HepG2 (cell line): ENCODE results near the gene TMEM9B. TPM values are rescaled to one million over a fixed set of nuclear protein-coding genes. Genes with fewer than 3 reads are reported as not detected.

ENCODE experiments used
- BRD4 ChIP-seq: sonication (generic); formaldehyde crosslinking; IDR thresholded peaks from 2 replicates; pipeline ENCODE4 v1.4.0; 2020; ENCODE audit warnings: missing genetic modification reagents
- DMAP1 ChIP-seq: IDR thresholded peaks from 2 replicates; pipeline ENCODE4 v1.6.1; 2016
- FOXC1 ChIP-seq: sonication (generic); formaldehyde crosslinking; IDR thresholded peaks from 2 replicates; pipeline ENCODE4 v1.8.0; 2022; ENCODE audit warnings: mild to moderate bottlenecking, missing genetic modification reagents, borderline replicate concordance
- PAWR ChIP-seq: sonication (generic); formaldehyde crosslinking; IDR thresholded peaks from 2 replicates; pipeline ENCODE4 v1.4.0; 2020; ENCODE audit warnings: missing genetic modification reagents, mild to moderate bottlenecking, borderline replicate concordance
- ZBTB38 ChIP-seq: sonication (generic); formaldehyde crosslinking; IDR thresholded peaks from 2 replicates; pipeline ENCODE4 v1.5.1; 2020; ENCODE audit warnings: mild to moderate bottlenecking, missing genetic modification reagents
- ZBTB7B ChIP-seq: sonication (generic); formaldehyde crosslinking; IDR thresholded peaks from 2 replicates; pipeline ENCODE4 v1.4.0; 2020; ENCODE audit warnings: missing genetic modification reagents
- ZFP36L1 ChIP-seq: sonication (generic); formaldehyde crosslinking; IDR thresholded peaks from 2 replicates; pipeline ENCODE4 v1.8.0; 2022; ENCODE audit warnings: mild to moderate bottlenecking, missing genetic modification reagents, moderate library complexity
- ZNF224 ChIP-seq: sonication (generic); formaldehyde crosslinking; IDR thresholded peaks from 2 replicates; pipeline ENCODE4 v1.5.0; 2020; ENCODE audit warnings: mild to moderate bottlenecking, missing genetic modification reagents
- ZNF335 ChIP-seq: sonication (generic); formaldehyde crosslinking; IDR thresholded peaks from 2 replicates; pipeline ENCODE4 v1.4.0; 2020; ENCODE audit warnings: missing genetic modification reagents
- ZNF776 ChIP-seq: sonication (generic); formaldehyde crosslinking; IDR thresholded peaks from 2 replicates; pipeline ENCODE4 v1.4.0; 2020; ENCODE audit warnings: mild to moderate bottlenecking, missing genetic modification reagents
- ZNF816 ChIP-seq: sonication (generic); formaldehyde crosslinking; IDR thresholded peaks from 2 replicates; pipeline ENCODE4 v1.8.0; 2022; ENCODE audit warnings: missing genetic modification reagents, mild to moderate bottlenecking, borderline replicate concordance
- polyA plus RNA-seq, 8 experiments: library from polyadenylated mRNA; depleted of rRNA in 3 of 8; stranded (reverse) in 7 of 8; unstranded in 1 of 8; fragments of >200 nt; fragmentation: Illumina TruSeq in 4 of 8; extraction: Trizol in 4 of 8; gene quantifications; 2 replicates each; pipeline versions ENCODE4 v1.2.1 to v1.2.3, GENCODE V29; 2011 to 2016; ENCODE audit warnings: low read depth in 4 of 8, missing spikeins in 1 of 8, mixed read lengths in 1 of 8; ENCODE audit not compliant: insufficient read depth in 1 of 8
- total RNA-seq, 5 experiments: library from RNA; depleted of rRNA; stranded (reverse); fragments of >200 nt; fragmentation: Illumina TruSeq; extraction: Trizol; gene quantifications; 2 replicates each; pipeline ENCODE4 v1.2.3, GENCODE V29; 2016; ENCODE audit warnings: low read depth in 1 of 5
- TF ChIP-seq, protein P1 (sequence below): sonication (generic); formaldehyde crosslinking; IDR thresholded peaks from 2 replicates; pipeline ENCODE4 v1.5.0; 2020; ENCODE audit warnings: mild to moderate bottlenecking, missing genetic modification reagents, borderline replicate concordance
- TF ChIP-seq, protein P2 (sequence below): sonication (generic); formaldehyde crosslinking; IDR thresholded peaks from 2 replicates; pipeline ENCODE4 v1.8.0; 2022; ENCODE audit warnings: missing genetic modification reagents, mild to moderate bottlenecking, borderline replicate concordance
- TF ChIP-seq, protein P3 (sequence below): sonication (generic); formaldehyde crosslinking; IDR thresholded peaks from 2 replicates; pipeline ENCODE4 v1.8.1; 2022; ENCODE audit warnings: mild to moderate bottlenecking, missing genetic modification reagents
- TF ChIP-seq, protein P4 (sequence below): sonication (generic); formaldehyde crosslinking; IDR thresholded peaks from 2 replicates; pipeline ENCODE4 v1.8.0; 2022; ENCODE audit warnings: mild to moderate bottlenecking, missing genetic modification reagents, moderate library complexity
- TF ChIP-seq, protein P5 (sequence below): sonication (generic); formaldehyde crosslinking; conservative IDR thresholded peaks from 2 replicates; pipeline ENCODE4 v1.8.0; 2022; ENCODE audit warnings: missing genetic modification reagents

Gene TMEM9B
- total and polyA plus RNA-seq, 2 of the 13 experiments (the other 11 are each of a cell fraction or from before 2014, with no cell fraction given), result 12.4 to 20.8 TPM

DNA sequence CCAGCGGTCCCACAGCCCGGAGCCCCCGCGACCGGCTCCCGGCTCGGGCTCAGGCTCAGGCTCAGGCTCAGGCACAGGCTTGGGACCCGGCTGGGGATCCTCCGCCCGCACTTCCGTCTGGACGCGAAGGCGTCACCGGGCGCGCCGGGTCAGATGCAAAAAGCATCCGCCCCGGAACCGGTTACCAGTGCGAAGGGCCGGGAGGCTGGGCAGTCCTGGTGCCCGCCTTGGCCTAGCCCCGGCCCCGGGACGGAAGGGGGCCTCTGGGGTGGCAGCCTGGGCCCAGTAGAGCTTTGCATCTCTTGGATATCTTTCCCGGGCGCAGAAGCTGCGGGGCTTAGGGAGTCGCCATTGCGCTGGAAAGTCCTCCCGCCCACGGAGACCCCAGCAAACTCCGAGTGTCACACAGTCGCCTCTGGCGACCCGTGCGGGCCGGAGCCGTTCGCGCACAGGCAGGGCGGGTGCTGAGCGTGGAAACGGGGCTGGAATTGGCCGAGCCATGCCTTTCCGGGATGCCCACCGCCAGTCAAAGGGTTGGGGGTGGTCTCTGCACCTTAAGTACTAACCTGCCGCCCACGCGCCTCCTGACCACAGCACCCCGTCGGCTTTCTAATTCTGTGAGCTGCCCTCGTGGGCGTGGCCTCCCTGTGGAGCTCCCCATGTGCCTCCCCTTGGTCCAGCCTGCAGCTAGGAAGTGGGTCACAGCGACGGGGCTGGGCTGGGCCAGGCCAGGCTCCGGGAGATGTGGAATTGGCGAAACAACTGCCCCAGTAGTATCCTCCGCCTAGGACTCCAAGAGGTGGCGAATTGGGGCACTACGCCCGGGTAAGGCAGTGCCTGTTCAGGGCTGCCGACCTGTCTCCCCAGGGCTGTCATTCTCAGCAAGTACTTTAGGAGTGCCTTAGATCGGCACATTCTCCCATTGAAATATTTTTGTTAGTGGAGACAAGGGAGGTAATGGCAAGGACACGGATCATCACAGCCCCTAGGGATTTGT, at the start of gene TMEM9B (continued):
- TF ChIP-seq, protein P1, sequence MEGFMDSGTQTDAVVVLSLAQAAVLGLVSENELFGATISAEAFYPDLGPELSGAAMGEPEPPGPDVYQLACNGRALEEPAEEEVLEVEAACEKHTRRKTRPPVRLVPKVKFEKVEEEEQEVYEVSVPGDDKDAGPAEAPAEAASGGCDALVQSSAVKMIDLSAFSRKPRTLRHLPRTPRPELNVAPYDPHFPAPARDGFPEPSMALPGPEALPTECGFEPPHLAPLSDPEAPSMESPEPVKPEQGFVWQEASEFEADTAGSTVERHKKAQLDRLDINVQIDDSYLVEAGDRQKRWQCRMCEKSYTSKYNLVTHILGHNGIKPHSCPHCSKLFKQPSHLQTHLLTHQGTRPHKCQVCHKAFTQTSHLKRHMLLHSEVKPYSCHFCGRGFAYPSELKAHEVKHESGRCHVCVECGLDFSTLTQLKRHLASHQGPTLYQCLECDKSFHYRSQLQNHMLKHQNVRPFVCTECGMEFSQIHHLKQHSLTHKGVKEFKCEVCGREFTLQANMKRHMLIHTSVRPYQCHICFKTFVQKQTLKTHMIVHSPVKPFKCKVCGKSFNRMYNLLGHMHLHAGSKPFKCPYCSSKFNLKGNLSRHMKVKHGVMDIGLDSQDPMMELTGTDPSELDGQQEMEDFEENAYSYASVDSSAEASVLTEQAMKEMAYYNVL (CRISPR knock-in tag), result no peak
- TF ChIP-seq, protein P2, sequence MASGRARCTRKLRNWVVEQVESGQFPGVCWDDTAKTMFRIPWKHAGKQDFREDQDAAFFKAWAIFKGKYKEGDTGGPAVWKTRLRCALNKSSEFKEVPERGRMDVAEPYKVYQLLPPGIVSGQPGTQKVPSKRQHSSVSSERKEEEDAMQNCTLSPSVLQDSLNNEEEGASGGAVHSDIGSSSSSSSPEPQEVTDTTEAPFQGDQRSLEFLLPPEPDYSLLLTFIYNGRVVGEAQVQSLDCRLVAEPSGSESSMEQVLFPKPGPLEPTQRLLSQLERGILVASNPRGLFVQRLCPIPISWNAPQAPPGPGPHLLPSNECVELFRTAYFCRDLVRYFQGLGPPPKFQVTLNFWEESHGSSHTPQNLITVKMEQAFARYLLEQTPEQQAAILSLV (CRISPR knock-in tag), result peak; percentile 70
- TF ChIP-seq FOXC1 (CRISPR knock-in tag) (peak; percentile 83; the same call in 1 of the 2 replicates), ZNF776 (CRISPR knock-in tag) (no peak), DMAP1 (peak; percentile 93), ZBTB38 (CRISPR knock-in tag) (0 out of 2 replicates have a peak, but pooled peaks have one; percentile 7), BRD4 (CRISPR knock-in tag) (peak; percentile 53; the same call in 1 of the 2 replicates), PAWR (CRISPR knock-in tag) (no peak), ZNF816 (CRISPR knock-in tag) (peak; percentile 87; the same call in 1 of the 2 replicates), ZNF335 (CRISPR knock-in tag) (no peak), ZFP36L1 (CRISPR knock-in tag) (no peak), ZBTB7B (CRISPR knock-in tag) (no peak), ZNF224 (peak; percentile 82; the same call in 1 of the 2 replicates)
- TF ChIP-seq, protein P3, sequence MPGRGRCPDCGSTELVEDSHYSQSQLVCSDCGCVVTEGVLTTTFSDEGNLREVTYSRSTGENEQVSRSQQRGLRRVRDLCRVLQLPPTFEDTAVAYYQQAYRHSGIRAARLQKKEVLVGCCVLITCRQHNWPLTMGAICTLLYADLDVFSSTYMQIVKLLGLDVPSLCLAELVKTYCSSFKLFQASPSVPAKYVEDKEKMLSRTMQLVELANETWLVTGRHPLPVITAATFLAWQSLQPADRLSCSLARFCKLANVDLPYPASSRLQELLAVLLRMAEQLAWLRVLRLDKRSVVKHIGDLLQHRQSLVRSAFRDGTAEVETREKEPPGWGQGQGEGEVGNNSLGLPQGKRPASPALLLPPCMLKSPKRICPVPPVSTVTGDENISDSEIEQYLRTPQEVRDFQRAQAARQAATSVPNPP (CRISPR knock-in tag), result peak; percentile 33; the same call in 1 of the 2 replicates
- TF ChIP-seq, protein P4, sequence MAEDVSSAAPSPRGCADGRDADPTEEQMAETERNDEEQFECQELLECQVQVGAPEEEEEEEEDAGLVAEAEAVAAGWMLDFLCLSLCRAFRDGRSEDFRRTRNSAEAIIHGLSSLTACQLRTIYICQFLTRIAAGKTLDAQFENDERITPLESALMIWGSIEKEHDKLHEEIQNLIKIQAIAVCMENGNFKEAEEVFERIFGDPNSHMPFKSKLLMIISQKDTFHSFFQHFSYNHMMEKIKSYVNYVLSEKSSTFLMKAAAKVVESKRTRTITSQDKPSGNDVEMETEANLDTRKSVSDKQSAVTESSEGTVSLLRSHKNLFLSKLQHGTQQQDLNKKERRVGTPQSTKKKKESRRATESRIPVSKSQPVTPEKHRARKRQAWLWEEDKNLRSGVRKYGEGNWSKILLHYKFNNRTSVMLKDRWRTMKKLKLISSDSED (CRISPR knock-in tag), result no peak
- TF ChIP-seq, protein P5, sequence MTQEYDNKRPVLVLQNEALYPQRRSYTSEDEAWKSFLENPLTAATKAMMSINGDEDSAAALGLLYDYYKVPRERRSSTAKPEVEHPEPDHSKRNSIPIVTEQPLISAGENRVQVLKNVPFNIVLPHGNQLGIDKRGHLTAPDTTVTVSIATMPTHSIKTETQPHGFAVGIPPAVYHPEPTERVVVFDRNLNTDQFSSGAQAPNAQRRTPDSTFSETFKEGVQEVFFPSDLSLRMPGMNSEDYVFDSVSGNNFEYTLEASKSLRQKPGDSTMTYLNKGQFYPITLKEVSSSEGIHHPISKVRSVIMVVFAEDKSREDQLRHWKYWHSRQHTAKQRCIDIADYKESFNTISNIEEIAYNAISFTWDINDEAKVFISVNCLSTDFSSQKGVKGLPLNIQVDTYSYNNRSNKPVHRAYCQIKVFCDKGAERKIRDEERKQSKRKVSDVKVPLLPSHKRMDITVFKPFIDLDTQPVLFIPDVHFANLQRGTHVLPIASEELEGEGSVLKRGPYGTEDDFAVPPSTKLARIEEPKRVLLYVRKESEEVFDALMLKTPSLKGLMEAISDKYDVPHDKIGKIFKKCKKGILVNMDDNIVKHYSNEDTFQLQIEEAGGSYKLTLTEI (CRISPR knock-in tag), result no peak
